SK-N-SH treated with all-trans-retinoic acid at 6 μM for 48 hours (cell line): ENCODE measurements around the gene KAT2B.

Experiments
- ATAC-seq: fragments of 200-7000 bp; cut with Tn5 transposase; 3 replicates; pipeline ENCODE4 v1.9.1; 2020; ENCODE audit warnings: mild to moderate bottlenecking, moderate library complexity
- ARNTL ChIP-seq: fragments of 450-650 bp; formaldehyde crosslinking; IDR thresholded peaks from 2 replicates; pipeline ENCODE4 v1.5.0; 2020; ENCODE audit warnings: low read depth, mild to moderate bottlenecking, moderate library complexity, borderline replicate concordance
- BACH2 ChIP-seq: fragments of 250-450 bp; sonication (Bioruptor Pico); IDR thresholded peaks from 2 replicates; pipeline ENCODE4 v1.9.0; 2021; ENCODE audit warnings: mild to moderate bottlenecking, borderline replicate concordance
- CSDC2 ChIP-seq: fragments of 250-450 bp; sonication (Bioruptor Pico); IDR thresholded peaks from 2 replicates; pipeline ENCODE4 v1.5.0; 2020; ENCODE audit warnings: mild to moderate bottlenecking, moderate library complexity
- GLIS3 ChIP-seq: fragments of 250-450 bp; sonication (Bioruptor Pico); IDR thresholded peaks from 2 replicates; pipeline ENCODE4 v1.5.0; 2020; ENCODE audit warnings: mild to moderate bottlenecking, moderate library complexity
- ISL1 ChIP-seq: fragments of 250-450 bp; sonication (Bioruptor Pico); IDR thresholded peaks from 2 replicates; pipeline ENCODE4 v2.1.2; 2022; ENCODE audit warnings: mild to moderate bottlenecking, moderate library complexity
- OSR1 ChIP-seq: fragments of 250-450 bp; sonication (Bioruptor Pico); IDR thresholded peaks from 2 replicates; pipeline ENCODE4 v1.8.0; 2022; ENCODE audit warnings: moderate library complexity, mild to moderate bottlenecking, inconsistent platforms
- PPARA ChIP-seq: fragments of 250-450 bp; sonication (Bioruptor Pico); IDR thresholded peaks from 2 replicates; pipeline ENCODE4 v1.5.0; 2020; ENCODE audit warnings: mild to moderate bottlenecking, borderline replicate concordance
- RARB ChIP-seq: fragments of 250-450 bp; sonication (Bioruptor Pico); IDR thresholded peaks from 2 replicates; pipeline ENCODE4 v1.8.0; 2021; ENCODE audit warnings: mild to moderate bottlenecking, moderate library complexity
- SNAI2 ChIP-seq: fragments of 250-450 bp; sonication (Bioruptor Pico); IDR thresholded peaks from 2 replicates; pipeline ENCODE4 v1.5.0; 2020; ENCODE audit warnings: mild to moderate bottlenecking, moderate library complexity
- TCF4 ChIP-seq: fragments of 250-450 bp; sonication (Bioruptor Pico); IDR thresholded peaks from 2 replicates; pipeline ENCODE4 v1.8.0; 2021; ENCODE audit warnings: mild to moderate bottlenecking, moderate library complexity, borderline replicate concordance
- TOX ChIP-seq: fragments of 250-450 bp; sonication (Bioruptor Pico); IDR thresholded peaks from 2 replicates; pipeline ENCODE4 v1.8.0; 2021; ENCODE audit warnings: mild to moderate bottlenecking, moderate library complexity, borderline replicate concordance
- ZC3H10 ChIP-seq: fragments of 250-450 bp; sonication (Bioruptor Pico); IDR thresholded peaks from 2 replicates; pipeline ENCODE4 v1.5.1; 2021; ENCODE audit warnings: mild to moderate bottlenecking, moderate library complexity
- ZFP3 ChIP-seq: fragments of 250-450 bp; sonication (Bioruptor Pico); IDR thresholded peaks from 2 replicates; pipeline ENCODE4 v1.5.0; 2020; ENCODE audit warnings: mild to moderate bottlenecking, moderate library complexity
- ZFP30 ChIP-seq: fragments of 450-650 bp; formaldehyde crosslinking; IDR thresholded peaks from 2 replicates; pipeline ENCODE4 v1.5.0; 2022; ENCODE audit warnings: mild to moderate bottlenecking, moderate library complexity
- ZNF565 ChIP-seq: fragments of 450-650 bp; formaldehyde crosslinking; conservative IDR thresholded peaks from 2 replicates; pipeline ENCODE4 v1.5.0; 2020; ENCODE audit warnings: low read depth, mild to moderate bottlenecking, moderate library complexity
- ZNF70 ChIP-seq: fragments of 450-650 bp; formaldehyde crosslinking; IDR thresholded peaks from 2 replicates; pipeline ENCODE4 v1.5.0; 2020; ENCODE audit warnings: mild to moderate bottlenecking, moderate library complexity
- ZNF8 ChIP-seq: fragments of 450-650 bp; formaldehyde crosslinking; IDR thresholded peaks from 2 replicates; pipeline ENCODE4 v1.5.0; 2020; ENCODE audit warnings: mild to moderate bottlenecking, moderate library complexity
- TF ChIP-seq, protein P1 (sequence below): fragments of 250-450 bp; sonication (Bioruptor Pico); IDR thresholded peaks from 2 replicates; pipeline ENCODE4 v1.8.0; 2020; ENCODE audit warnings: mild to moderate bottlenecking, moderate library complexity, borderline replicate concordance
- TF ChIP-seq, protein P2 (sequence below): fragments of 250-450 bp; sonication (Bioruptor Pico); IDR thresholded peaks from 2 replicates; pipeline ENCODE4 v1.5.0; 2020; ENCODE audit warnings: mild to moderate bottlenecking, moderate library complexity
- TF ChIP-seq, protein P3 (sequence below): fragments of 250-450 bp; sonication (Bioruptor Pico); IDR thresholded peaks from 2 replicates; pipeline ENCODE4 v1.5.1; 2020; ENCODE audit warnings: low read depth, mild to moderate bottlenecking, moderate library complexity
- TF ChIP-seq, protein P4 (sequence below): fragments of 250-450 bp; sonication (Bioruptor Pico); IDR thresholded peaks from 2 replicates; pipeline ENCODE4 v1.8.0; 2021; ENCODE audit warnings: low read depth, mild to moderate bottlenecking, moderate library complexity, borderline replicate concordance

Gene KAT2B

DNA sequence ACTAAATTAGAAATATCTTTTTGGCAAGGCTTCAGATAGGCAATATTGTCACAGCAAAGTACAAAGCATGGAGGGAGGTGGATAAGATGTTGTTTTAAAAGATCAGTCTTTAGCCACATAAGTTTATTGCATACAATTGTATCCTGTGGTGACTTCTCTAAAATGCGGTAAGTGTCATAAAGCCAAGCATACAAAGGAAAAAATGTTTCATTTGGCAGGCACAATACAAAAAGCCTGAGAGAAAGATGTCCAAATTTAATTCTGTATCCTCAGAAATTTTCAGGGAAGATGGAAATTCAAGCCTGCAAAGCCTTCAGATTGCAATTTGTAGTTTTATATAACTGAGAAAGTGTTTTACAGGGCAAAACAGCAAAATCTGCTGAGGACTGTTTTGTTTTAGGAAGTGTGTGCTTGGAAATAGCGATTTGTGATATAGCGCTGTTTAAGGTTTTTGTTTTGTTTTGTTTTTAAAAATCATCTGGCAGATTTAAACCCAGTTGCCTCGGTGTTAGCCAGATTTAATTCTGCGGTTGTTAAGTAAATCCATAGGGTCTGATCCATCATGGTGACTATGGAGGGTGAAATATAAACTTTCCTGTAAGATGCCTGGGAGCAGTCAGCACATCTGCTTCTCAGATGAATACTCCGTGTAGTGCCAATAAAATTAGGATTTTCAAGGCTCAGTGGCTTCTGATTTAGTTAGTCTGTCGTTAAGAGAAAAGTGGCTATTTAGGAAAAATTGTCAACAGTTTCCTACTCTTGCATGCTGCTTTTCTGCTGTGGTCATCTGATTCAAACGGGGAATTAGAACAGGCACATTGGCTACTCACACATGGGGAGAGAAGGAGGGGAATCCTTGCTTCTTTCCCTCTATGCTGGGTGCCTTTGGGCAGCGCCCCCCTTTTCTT, 8.0 kb downstream of the KAT2B start:
- ATAC-seq, result no peak
- TF ChIP-seq, protein P1, sequence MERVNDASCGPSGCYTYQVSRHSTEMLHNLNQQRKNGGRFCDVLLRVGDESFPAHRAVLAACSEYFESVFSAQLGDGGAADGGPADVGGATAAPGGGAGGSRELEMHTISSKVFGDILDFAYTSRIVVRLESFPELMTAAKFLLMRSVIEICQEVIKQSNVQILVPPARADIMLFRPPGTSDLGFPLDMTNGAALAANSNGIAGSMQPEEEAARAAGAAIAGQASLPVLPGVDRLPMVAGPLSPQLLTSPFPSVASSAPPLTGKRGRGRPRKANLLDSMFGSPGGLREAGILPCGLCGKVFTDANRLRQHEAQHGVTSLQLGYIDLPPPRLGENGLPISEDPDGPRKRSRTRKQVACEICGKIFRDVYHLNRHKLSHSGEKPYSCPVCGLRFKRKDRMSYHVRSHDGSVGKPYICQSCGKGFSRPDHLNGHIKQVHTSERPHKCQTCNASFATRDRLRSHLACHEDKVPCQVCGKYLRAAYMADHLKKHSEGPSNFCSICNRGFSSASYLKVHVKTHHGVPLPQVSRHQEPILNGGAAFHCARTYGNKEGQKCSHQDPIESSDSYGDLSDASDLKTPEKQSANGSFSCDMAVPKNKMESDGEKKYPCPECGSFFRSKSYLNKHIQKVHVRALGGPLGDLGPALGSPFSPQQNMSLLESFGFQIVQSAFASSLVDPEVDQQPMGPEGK (CRISPR knock-in tag), result no peak
- TF ChIP-seq TCF4, result peak; percentile 51; the same call in 1 of the 2 replicates
- TF ChIP-seq ZFP3 (CRISPR knock-in tag), result no peak
- no peak for TF ChIP-seq GLIS3
- no peak for TF ChIP-seq ISL1 (CRISPR knock-in tag)
- TF ChIP-seq ZNF70 (CRISPR knock-in tag), result peak; percentile 97
- TF ChIP-seq, protein P2, sequence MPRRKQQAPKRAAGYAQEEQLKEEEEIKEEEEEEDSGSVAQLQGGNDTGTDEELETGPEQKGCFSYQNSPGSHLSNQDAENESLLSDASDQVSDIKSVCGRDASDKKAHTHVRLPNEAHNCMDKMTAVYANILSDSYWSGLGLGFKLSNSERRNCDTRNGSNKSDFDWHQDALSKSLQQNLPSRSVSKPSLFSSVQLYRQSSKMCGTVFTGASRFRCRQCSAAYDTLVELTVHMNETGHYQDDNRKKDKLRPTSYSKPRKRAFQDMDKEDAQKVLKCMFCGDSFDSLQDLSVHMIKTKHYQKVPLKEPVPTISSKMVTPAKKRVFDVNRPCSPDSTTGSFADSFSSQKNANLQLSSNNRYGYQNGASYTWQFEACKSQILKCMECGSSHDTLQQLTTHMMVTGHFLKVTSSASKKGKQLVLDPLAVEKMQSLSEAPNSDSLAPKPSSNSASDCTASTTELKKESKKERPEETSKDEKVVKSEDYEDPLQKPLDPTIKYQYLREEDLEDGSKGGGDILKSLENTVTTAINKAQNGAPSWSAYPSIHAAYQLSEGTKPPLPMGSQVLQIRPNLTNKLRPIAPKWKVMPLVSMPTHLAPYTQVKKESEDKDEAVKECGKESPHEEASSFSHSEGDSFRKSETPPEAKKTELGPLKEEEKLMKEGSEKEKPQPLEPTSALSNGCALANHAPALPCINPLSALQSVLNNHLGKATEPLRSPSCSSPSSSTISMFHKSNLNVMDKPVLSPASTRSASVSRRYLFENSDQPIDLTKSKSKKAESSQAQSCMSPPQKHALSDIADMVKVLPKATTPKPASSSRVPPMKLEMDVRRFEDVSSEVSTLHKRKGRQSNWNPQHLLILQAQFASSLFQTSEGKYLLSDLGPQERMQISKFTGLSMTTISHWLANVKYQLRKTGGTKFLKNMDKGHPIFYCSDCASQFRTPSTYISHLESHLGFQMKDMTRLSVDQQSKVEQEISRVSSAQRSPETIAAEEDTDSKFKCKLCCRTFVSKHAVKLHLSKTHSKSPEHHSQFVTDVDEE, result peak; percentile 21; the same call in 1 of the 2 replicates

DNA sequence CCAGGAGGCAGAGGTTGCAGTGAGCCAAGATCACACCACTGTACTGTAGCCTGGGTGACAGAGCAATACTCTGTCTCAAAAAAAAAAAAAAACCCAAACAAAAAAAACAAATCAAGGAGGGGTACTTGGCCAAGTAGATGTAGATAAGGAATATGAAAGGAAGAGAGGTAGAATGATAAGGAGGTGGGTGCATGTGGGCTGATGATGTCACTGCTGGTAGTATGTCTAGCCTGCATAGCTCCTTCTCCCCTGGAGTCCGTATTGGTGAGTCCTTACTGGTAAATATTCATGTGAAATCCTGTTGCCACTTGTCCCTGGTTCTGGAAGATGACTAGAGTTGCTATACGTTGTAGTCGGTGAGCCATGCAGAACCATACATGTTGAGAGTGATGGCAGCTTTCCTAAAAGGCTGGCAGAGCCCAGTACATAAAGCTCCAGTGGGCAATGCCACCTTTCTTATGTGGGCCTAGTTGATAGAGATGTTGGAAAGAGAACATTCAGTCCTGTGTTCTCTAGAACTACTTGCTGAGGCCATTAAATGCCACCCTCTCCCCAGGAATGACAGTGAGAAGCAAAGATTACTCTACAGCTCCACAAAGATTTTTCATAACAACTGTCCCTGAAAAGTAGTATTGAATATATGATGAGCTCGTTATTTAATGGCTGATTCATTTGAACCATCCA, 11.0 kb downstream of the KAT2B start:
- no peak for ATAC-seq
- TF ChIP-seq SNAI2 (CRISPR knock-in tag) (no peak), RARB (CRISPR knock-in tag) (no peak), ZNF565 (CRISPR knock-in tag) (no peak), TOX (CRISPR knock-in tag) (no peak), ZC3H10 (CRISPR knock-in tag) (no peak), ZFP3 (CRISPR knock-in tag) (no peak), ZNF70 (CRISPR knock-in tag) (no peak), ISL1 (CRISPR knock-in tag) (no peak), GLIS3 (no peak), BACH2 (CRISPR knock-in tag) (no peak), CSDC2 (CRISPR knock-in tag) (no peak), PPARA (CRISPR knock-in tag) (no peak), ZNF8 (CRISPR knock-in tag) (no peak), OSR1 (no peak), ZFP30 (CRISPR knock-in tag) (no peak), ARNTL (CRISPR knock-in tag) (no peak), TCF4 (no peak)
- TF ChIP-seq, protein P3, sequence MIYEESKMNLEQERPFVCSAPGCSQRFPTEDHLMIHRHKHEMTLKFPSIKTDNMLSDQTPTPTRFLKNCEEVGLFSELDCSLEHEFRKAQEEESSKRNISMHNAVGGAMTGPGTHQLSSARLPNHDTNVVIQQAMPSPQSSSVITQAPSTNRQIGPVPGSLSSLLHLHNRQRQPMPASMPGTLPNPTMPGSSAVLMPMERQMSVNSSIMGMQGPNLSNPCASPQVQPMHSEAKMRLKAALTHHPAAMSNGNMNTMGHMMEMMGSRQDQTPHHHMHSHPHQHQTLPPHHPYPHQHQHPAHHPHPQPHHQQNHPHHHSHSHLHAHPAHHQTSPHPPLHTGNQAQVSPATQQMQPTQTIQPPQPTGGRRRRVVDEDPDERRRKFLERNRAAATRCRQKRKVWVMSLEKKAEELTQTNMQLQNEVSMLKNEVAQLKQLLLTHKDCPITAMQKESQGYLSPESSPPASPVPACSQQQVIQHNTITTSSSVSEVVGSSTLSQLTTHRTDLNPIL (CRISPR knock-in tag), result no peak
- TF ChIP-seq, protein P4, sequence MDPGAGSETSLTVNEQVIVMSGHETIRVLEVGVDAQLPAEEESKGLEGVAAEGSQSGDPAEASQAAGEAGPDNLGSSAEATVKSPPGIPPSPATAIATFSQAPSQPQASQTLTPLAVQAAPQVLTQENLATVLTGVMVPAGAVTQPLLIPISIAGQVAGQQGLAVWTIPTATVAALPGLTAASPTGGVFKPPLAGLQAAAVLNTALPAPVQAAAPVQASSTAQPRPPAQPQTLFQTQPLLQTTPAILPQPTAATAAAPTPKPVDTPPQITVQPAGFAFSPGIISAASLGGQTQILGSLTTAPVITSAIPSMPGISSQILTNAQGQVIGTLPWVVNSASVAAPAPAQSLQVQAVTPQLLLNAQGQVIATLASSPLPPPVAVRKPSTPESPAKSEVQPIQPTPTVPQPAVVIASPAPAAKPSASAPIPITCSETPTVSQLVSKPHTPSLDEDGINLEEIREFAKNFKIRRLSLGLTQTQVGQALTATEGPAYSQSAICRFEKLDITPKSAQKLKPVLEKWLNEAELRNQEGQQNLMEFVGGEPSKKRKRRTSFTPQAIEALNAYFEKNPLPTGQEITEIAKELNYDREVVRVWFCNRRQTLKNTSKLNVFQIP, result no peak
- TF ChIP-seq, protein P2, result no peak
- TF ChIP-seq, all 23 proteins: peak for 0
